IMR-90 (cell line): ENCODE measurements around the gene HK3. TPM values are rescaled to one million over a fixed set of nuclear protein-coding genes. Genes with fewer than 3 reads are reported as not detected.

Source experiments
- ATAC-seq: fragments of 200-7000 bp; cut with Tn5 transposase; 2 replicates; pipeline ENCODE4 v1.9.1; 2020; ENCODE audit warnings: low read depth, mild to moderate bottlenecking, moderate library complexity
- BruUV-seq: library from RNA; stranded (reverse); fragments of 400-500 nt; replicated peaks from 2 replicates; lab custom pipeline; 2021; lab: Mats Ljungman, UMichigan
- CTCF ChIA-PET: fragments of 300-600 bp; formaldehyde crosslinking; extraction: SDS; loops from one replicate; lab custom pipeline; 2021; ENCODE audit warnings: antibody characterized with exemption; lab: Yijun Ruan, JAX
- POLR2A ChIA-PET: fragments of 300-600 bp; sonication (Branson Sonifier 250); formaldehyde crosslinking; loops from one replicate; lab custom pipeline; 2022; ENCODE audit warnings: antibody characterized with exemption; ENCODE audit not compliant: unreplicated experiment; lab: Charles Lee
- DNase-seq: peaks from one replicate; pipeline ENCODE4 v3.0.0; 2013
- H2AFZ ChIP-seq: replicated peaks from 2 replicates; pipeline ENCODE3; 2013; ENCODE audit warnings: low read length, mild to moderate bottlenecking; ENCODE audit not compliant: poor library complexity
- H2AK5ac ChIP-seq: 2 replicates; pipeline ENCODE4 v1.6.1; 2013; ENCODE audit warnings: low read depth, low read length, inconsistent platforms
- H2AK9ac ChIP-seq: replicated peaks from 2 replicates; pipeline ENCODE3; 2013; ENCODE audit warnings: mild to moderate bottlenecking, low read depth, low read length, moderate library complexity; ENCODE audit not compliant: poor library complexity
- H2BK120ac ChIP-seq: 2 replicates; pipeline ENCODE4 v1.6.1; 2013; ENCODE audit warnings: low read depth, low read length, inconsistent platforms
- H2BK15ac ChIP-seq: 3 replicates; pipeline ENCODE4 v1.6.1; 2013; ENCODE audit warnings: low read depth, low read length, inconsistent platforms
- H2BK20ac ChIP-seq: 2 replicates; pipeline ENCODE4 v1.6.1; 2013; ENCODE audit warnings: low read depth, mild to moderate bottlenecking, inconsistent platforms, low read length, moderate library complexity
- H2BK5ac ChIP-seq: 2 replicates; pipeline ENCODE4 v1.6.1; 2013; ENCODE audit warnings: mild to moderate bottlenecking, low read depth, low read length, inconsistent platforms; ENCODE audit not compliant: poor library complexity, severe bottlenecking
- H3K14ac ChIP-seq: replicated peaks from 2 replicates; pipeline ENCODE4 v1.6.1; 2013; ENCODE audit warnings: low read depth, low read length, inconsistent platforms
- H3K18ac ChIP-seq: 2 replicates; pipeline ENCODE4 v1.6.1; 2013; ENCODE audit warnings: low read depth, low read length, control low read depth
- H3K23ac ChIP-seq: 2 replicates; pipeline ENCODE4 v1.6.1; 2013; ENCODE audit warnings: low read depth, low read length, inconsistent platforms
- H3K27ac ChIP-seq: 2 replicates; pipeline ENCODE4 v1.5.1; 2013; ENCODE audit warnings: mild to moderate bottlenecking, control low read depth, low read length; ENCODE audit not compliant: insufficient read depth
- H3K27me3 ChIP-seq: 2 replicates; pipeline ENCODE4 v1.6.1; 2013; ENCODE audit warnings: low read length; ENCODE audit not compliant: control insufficient read depth, insufficient read depth
- H3K36me3 ChIP-seq: 2 replicates; pipeline ENCODE4 v1.6.1; 2013; ENCODE audit warnings: low read length, mixed read lengths; ENCODE audit not compliant: control insufficient read depth, insufficient read depth
- H3K4ac ChIP-seq: 2 replicates; pipeline ENCODE4 v1.6.1; 2013; ENCODE audit warnings: low read depth, low read length, inconsistent platforms
- H3K4me1 ChIP-seq: 2 replicates; pipeline ENCODE4 v1.6.1; 2013; ENCODE audit warnings: low read length, mixed read lengths; ENCODE audit not compliant: control insufficient read depth, insufficient read depth
- H3K4me2 ChIP-seq: 2 replicates; pipeline ENCODE4 v1.6.1; 2013; ENCODE audit warnings: low read depth, mild to moderate bottlenecking, control low read depth, low read length, moderate library complexity
- H3K4me3 ChIP-seq: 2 replicates; pipeline ENCODE4 v1.5.1; 2013; ENCODE audit warnings: low read depth, mild to moderate bottlenecking, control low read depth, low read length, moderate library complexity; ENCODE audit not compliant: insufficient read depth
- H3K56ac ChIP-seq: 2 replicates; pipeline ENCODE4 v1.6.1; 2013; ENCODE audit warnings: low read length, inconsistent platforms; ENCODE audit not compliant: insufficient read depth; ENCODE audit errors: extremely low read depth
- H3K79me1 ChIP-seq, 2 experiments: 2 replicates each; pipeline ENCODE4 v1.6.1; 2013; ENCODE audit warnings: low read length in 2 of 2, inconsistent platforms in 1 of 2, low read depth in 1 of 2
- H3K9ac ChIP-seq: 2 replicates; pipeline ENCODE4 v1.6.1; 2013; ENCODE audit warnings: low read depth, low read length, control low read depth
- H3K9me1 ChIP-seq: 2 replicates; pipeline ENCODE4 v1.6.1; 2013; ENCODE audit warnings: low read length, inconsistent platforms; ENCODE audit not compliant: insufficient read depth
- H3K9me3 ChIP-seq: 2 replicates; pipeline ENCODE4 v1.6.1; 2013; ENCODE audit warnings: low read length; ENCODE audit not compliant: control insufficient read depth, insufficient read depth
- H4K20me1 ChIP-seq: 2 replicates; pipeline ENCODE4 v1.6.1; 2013; ENCODE audit warnings: low read length, inconsistent platforms; ENCODE audit not compliant: insufficient read depth
- H4K5ac ChIP-seq: 2 replicates; pipeline ENCODE4 v1.6.1; 2013; ENCODE audit warnings: mild to moderate bottlenecking, low read depth, low read length, control low read depth
- H4K8ac ChIP-seq, 2 experiments: 2 replicates each; pipeline ENCODE4 v1.6.1; 2013; ENCODE audit warnings: low read depth in 2 of 2, low read length in 2 of 2, control low read depth in 1 of 2, inconsistent platforms in 1 of 2
- H4K91ac ChIP-seq: 2 replicates; pipeline ENCODE4 v1.6.1; 2013; ENCODE audit warnings: low read depth, low read length, inconsistent platforms; ENCODE audit not compliant: insufficient read depth
- BHLHE40 ChIP-seq: fragments of 150-350 bp; IDR thresholded peaks from 2 replicates; pipeline ENCODE4 v1.6.1; 2016; ENCODE audit warnings: mild to moderate bottlenecking, low read depth, low read length
- CEBPB ChIP-seq: IDR thresholded peaks from 2 replicates; pipeline ENCODE4 v1.6.1; 2012; ENCODE audit warnings: low read depth, low read length, improper control_type of control experiment
- CHD1 ChIP-seq: IDR thresholded peaks from 2 replicates; pipeline ENCODE4 v1.6.1; 2012; ENCODE audit warnings: low read depth, low read length, improper control_type of control experiment
- CTCF ChIP-seq: conservative IDR thresholded peaks from 2 replicates; pipeline ENCODE4 v1.5.1; 2012; ENCODE audit warnings: mild to moderate bottlenecking, low read depth, low read length, improper control_type of control experiment
- ELK1 ChIP-seq: fragments of 150-350 bp; IDR thresholded peaks from 2 replicates; pipeline ENCODE4 v1.6.1; 2016; ENCODE audit warnings: low read depth, mild to moderate bottlenecking, low read length, moderate library complexity, borderline replicate concordance
- FOS ChIP-seq: fragments of 150-350 bp; IDR thresholded peaks from 2 replicates; pipeline ENCODE4 v1.6.1; 2016; ENCODE audit warnings: low read depth, low read length
- MAFK ChIP-seq: IDR thresholded peaks from 2 replicates; pipeline ENCODE4 v1.6.1; 2012; ENCODE audit warnings: low read depth, low read length, improper control_type of control experiment
- MAZ ChIP-seq: IDR thresholded peaks from 2 replicates; pipeline ENCODE4 v1.6.1; 2012; ENCODE audit warnings: low read depth, mild to moderate bottlenecking, low read length, improper control_type of control experiment, moderate library complexity, borderline replicate concordance
- MXI1 ChIP-seq: IDR thresholded peaks from 2 replicates; pipeline ENCODE4 v1.6.1; 2012; ENCODE audit warnings: low read depth, mild to moderate bottlenecking, low read length, moderate library complexity, borderline replicate concordance
- NFE2L2 ChIP-seq: fragments of 150-350 bp; IDR thresholded peaks from 2 replicates; pipeline ENCODE4 v1.6.1; 2016; ENCODE audit warnings: low read depth, mild to moderate bottlenecking, low read length
- POLR2A ChIP-seq: IDR thresholded peaks from 2 replicates; pipeline ENCODE4 v1.6.1; 2012; ENCODE audit warnings: mild to moderate bottlenecking, low read depth, low read length
- RAD21 ChIP-seq: IDR thresholded peaks from 2 replicates; pipeline ENCODE4 v1.6.1; 2012; ENCODE audit warnings: low read length, improper control_type of control experiment
- RCOR1 ChIP-seq: IDR thresholded peaks from 2 replicates; pipeline ENCODE4 v1.6.1; 2012; ENCODE audit warnings: mild to moderate bottlenecking, low read length, improper control_type of control experiment; ENCODE audit not compliant: insufficient replicate concordance
- RFX5 ChIP-seq: IDR thresholded peaks from 2 replicates; pipeline ENCODE4 v1.8.0; 2012; ENCODE audit warnings: low read depth, mild to moderate bottlenecking, low read length, moderate library complexity
- SMC3 ChIP-seq: fragments of 150-350 bp; IDR thresholded peaks from 2 replicates; pipeline ENCODE4 v1.6.1; 2016; ENCODE audit warnings: low read depth, mild to moderate bottlenecking, antibody characterized with exemption, low read length, moderate library complexity
- USF2 ChIP-seq: fragments of 150-350 bp; IDR thresholded peaks from 2 replicates; pipeline ENCODE4 v1.6.1; 2017; ENCODE audit warnings: mild to moderate bottlenecking, antibody characterized with exemption, low read length, low read depth
- WGBS, 2 experiments: methylation state at CpG; one replicate each; pipeline versions ENCODE4 v1.1.5 to v1.1.7; 2013; ENCODE audit warnings: missing lambda C conversion rate in 2 of 2; ENCODE audit not compliant: insufficient read length in 1 of 2; ENCODE audit errors: extremely low coverage in 2 of 2; 5-methylcytosine and 5-hydroxymethylcytosine counted together
- dilution Hi-C: fragments of 300-500 bp; cut with HindIII; formaldehyde crosslinking; loops from one replicate; pipeline ENCODE4 v1.14.3; 2018; ENCODE audit warnings: low sequenced_read_pairs; ENCODE audit not compliant: unreplicated experiment
- in situ Hi-C: fragments of 300-500 bp; cut with MboI; formaldehyde crosslinking; loops from 3 replicates; pipeline ENCODE4 v1.14.3; 2019; ENCODE audit warnings: low sequenced_read_pairs, inconsistent platforms, mixed read lengths
- intact Hi-C: fragments of 100-400 bp; cut with micrococcal nuclease; formaldehyde crosslinking; loops from 2 replicates; pipeline ENCODE4 v1.10.0; 2022
- polyA plus RNA-seq, 3 experiments: library from polyadenylated mRNA; depleted of rRNA; stranded (reverse); fragments of >200 nt; gene quantifications; 2 replicates each; pipeline ENCODE4 v1.2.3, GENCODE V29; 2012; ENCODE audit warnings: low replicate concordance in 1 of 3
- total RNA-seq: library from RNA; depleted of rRNA; stranded (reverse); fragments of >200 nt; gene quantifications from 2 replicates; pipeline ENCODE4 v1.2.3, GENCODE V29; 2012

Gene HK3
- total and polyA plus RNA-seq, 2 of the 4 experiments (the other 2 are of a cell fraction), result not detected

GRCh38 chr5:176877793-176878331 is 21.3 kb downstream of the HK3 start:
- Histone ChIP-seq H3K36me3 (no peaks in the 10 kb centered on the region), H4K8ac (no peak overlapping the region), H3K14ac (no peak overlapping the region), H4K5ac (no peak overlapping the region), H2AK5ac (no peak overlapping the region), H3K18ac (no peak overlapping the region), H2BK5ac (no peak overlapping the region), H3K9me1 (no peaks in the 10 kb centered on the region), H3K27me3 (peaks cover 63% of the 10 kb centered on the region), H3K9me3 (no peaks in the 10 kb centered on the region), H3K4me2 (no peak overlapping the region), H2BK15ac (no peak overlapping the region), H3K79me1 (no peaks in the 10 kb centered on the region), H3K9ac (no peak overlapping the region), H3K4me3 (no peak overlapping the region), H4K91ac (no peak overlapping the region), H2AK9ac (no peak overlapping the region), H2BK20ac (no peak overlapping the region), H3K23ac (no peak overlapping the region), H2BK120ac (no peak overlapping the region), H3K4ac (no peak overlapping the region), H4K20me1 (no peaks in the 10 kb centered on the region), H3K4me1 (no peaks in the 10 kb centered on the region), H2AFZ (no peak overlapping the region), H3K56ac (no peak overlapping the region), H3K27ac (no peak overlapping the region)
- CTCF ChIA-PET, result no interaction called here
- in situ Hi-C loops (no loop called here), dilution Hi-C loops (no loop called here), intact Hi-C loops (no loop called here)
- DNase-seq, result no peak
- WGBS, 2 experiments, result 40% methylated on average over 15 of the region's 21 CpGs; no CpG with 5 or more reads in 1 of the 2 experiments
- ATAC-seq, result no peak
- no peak for TF ChIP-seq MAZ
- no peak for TF ChIP-seq ELK1
- TF ChIP-seq RAD21, result no peak
- no peak for TF ChIP-seq BHLHE40
- TF ChIP-seq FOS, result no peak
- TF ChIP-seq MAFK, result no peak
- no peak for TF ChIP-seq USF2
- no peak for TF ChIP-seq CHD1
- no peak for TF ChIP-seq POLR2A
- TF ChIP-seq MXI1, result no peak
- TF ChIP-seq CEBPB, result no peak
- TF ChIP-seq SMC3, result no peak
- no peak for TF ChIP-seq NFE2L2
- TF ChIP-seq RFX5, result no peak
- TF ChIP-seq CTCF, result no peak
- TF ChIP-seq RCOR1, result no peak
- POLR2A ChIA-PET, result no interaction called here
- BruUV-seq, result no TSS peak
